Measurements from ENCODE around the gene CNTNAP5.

The CNTNAP5 gene

GRCh38 chr2:124025171-124025580 lies at the start of gene CNTNAP5:
CNTNAP5 (plus strand) TSS chr2:124025287; CDS start chr2:124025651, 364 bp downstream.
- DNase-seq (ENCODE audit: low read depth) = no peak

- DNase-seq (ENCODE audit: low read depth) = no peak
Measured at GRCh38 chr2:123976054-123976648, 48.9 kb upstream of the CNTNAP5 start.

- no peak for DNase-seq (ENCODE audit: low read depth)
Measured at GRCh38 chr2:123993728-123994323, 31.3 kb upstream of the CNTNAP5 start.

- no peak for DNase-seq (ENCODE audit: low read depth)
Measured at GRCh38 chr2:123999681-124000080, 25.4 kb upstream of the CNTNAP5 start.

GRCh38 chr2:124001696-124002430 lies 23.2 kb upstream of the CNTNAP5 start:
- no peak for DNase-seq (ENCODE audit: low read depth)

- no peak for DNase-seq (ENCODE audit: low read depth)
Measured at GRCh38 chr2:124018890-124019289, 6.2 kb upstream of the CNTNAP5 start.

GRCh38 chr2:124024561-124025170 lies 421 bp upstream of the CNTNAP5 start:
- DNase-seq (ENCODE audit: low read depth) = no peak

GRCh38 chr2:124025891-124026434 lies 876 bp downstream of the CNTNAP5 start:
- no peak for DNase-seq (ENCODE audit: low read depth)

- DNase-seq (ENCODE audit: low read depth) = no peak
Measured at GRCh38 chr2:124026503-124026902, 1.4 kb downstream of the CNTNAP5 start.

- no peak for DNase-seq (ENCODE audit: low read depth)
Measured at GRCh38 chr2:124027182-124027581, 2.1 kb downstream of the CNTNAP5 start.

GRCh38 chr2:124032799-124033198 lies 7.7 kb downstream of the CNTNAP5 start:
- DNase-seq (ENCODE audit: low read depth) = no peak

GRCh38 chr2:124034265-124034664 lies 9.2 kb downstream of the CNTNAP5 start:
- DNase-seq (ENCODE audit: low read depth) = no peak

GRCh38 chr2:124035001-124035400 lies 9.9 kb downstream of the CNTNAP5 start:
- no peak for DNase-seq (ENCODE audit: low read depth)

GRCh38 chr2:124039032-124039431 lies 13.9 kb downstream of the CNTNAP5 start:
- DNase-seq (ENCODE audit: low read depth) = no peak

GRCh38 chr2:124039762-124040291 lies 14.7 kb downstream of the CNTNAP5 start:
- no peak for DNase-seq (ENCODE audit: low read depth)

GRCh38 chr2:124045894-124046293 lies 20.8 kb downstream of the CNTNAP5 start:
- DNase-seq (ENCODE audit: low read depth) = no peak

GRCh38 chr2:124046332-124046731 lies 21.2 kb downstream of the CNTNAP5 start:
- no peak for DNase-seq (ENCODE audit: low read depth)

- DNase-seq (ENCODE audit: low read depth) = no peak
Measured at GRCh38 chr2:124048102-124048501, 23.0 kb downstream of the CNTNAP5 start.

- no peak for DNase-seq (ENCODE audit: low read depth)
Measured at GRCh38 chr2:124048664-124049063, 23.6 kb downstream of the CNTNAP5 start.

- no peak for DNase-seq (ENCODE audit: low read depth)
Measured at GRCh38 chr2:124049136-124049535, 24.0 kb downstream of the CNTNAP5 start.

- DNase-seq (ENCODE audit: low read depth) = no peak
Measured at GRCh38 chr2:124050833-124051497, 25.9 kb downstream of the CNTNAP5 start.

- DNase-seq (ENCODE audit: low read depth) = no peak
Measured at GRCh38 chr2:124053796-124054195, 28.7 kb downstream of the CNTNAP5 start.

Measured in fibroblast of gingiva (primary cell).